ENCODE data around the gene PRDM15. TPM values are rescaled to one million over a fixed set of nuclear protein-coding genes. Genes with fewer than 3 reads are reported as not detected.

PRDM15 gene
- total RNA-seq, 2 donors from 2014 or later, result 12.1 to 14.6 TPM

- ATAC-seq (replicated peaks in 1 of 2) (no peak), DNase-seq (no peak)
- Mint-ChIP-seq H3K4me3 (peak overlapping the region; percentile 58 to 71), H3K4me1 (ENCODE audit: low read depth) (peaks cover 55% of the 10 kb centered on the region), H3K36me3 (ENCODE audit: insufficient read depth in 2 of 2) (peaks cover 3 to 7% of the 10 kb centered on the region in 2 donors), H3K27me3 (ENCODE audit: low read depth) (no peaks in the 10 kb centered on the region), H3K9me3 (no peaks in the 10 kb centered on the region), H3K27ac (peak overlapping the region; percentile 2)
Observed at GRCh38 chr21:41901782-41902181, 22.6 kb upstream of the PRDM15 start.

DNA sequence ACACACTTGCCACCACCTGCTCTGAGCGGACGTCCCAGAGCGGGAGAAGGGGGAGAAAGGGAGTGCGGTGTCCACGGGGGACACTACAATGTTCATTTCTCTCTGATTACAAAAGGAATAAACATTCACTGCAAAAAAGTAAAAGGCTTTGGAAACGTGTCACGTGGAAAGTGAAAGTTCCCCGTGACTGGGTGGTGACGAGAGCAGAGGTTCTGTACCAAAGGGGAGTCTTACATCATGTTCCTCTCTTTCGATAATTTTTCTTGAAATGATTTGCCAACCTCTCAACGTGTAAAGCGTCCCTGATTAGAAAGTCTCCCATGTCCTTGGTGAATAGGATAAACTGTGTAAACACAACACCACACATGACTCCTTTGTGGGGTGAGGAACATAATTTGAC, 22.0 kb upstream of the PRDM15 start:
- DNase-seq, result peak; percentile 67 to 72
- H3K27me3 Mint-ChIP-seq (ENCODE audit: low read depth), result no peaks in the 10 kb centered on the region
- peaks cover 62% of the 10 kb centered on the region for H3K4me1 Mint-ChIP-seq (ENCODE audit: low read depth)
- no peaks in the 10 kb centered on the region for H3K9me3 Mint-ChIP-seq
- peaks cover 3 to 7% of the 10 kb centered on the region in 2 donors for H3K36me3 Mint-ChIP-seq (ENCODE audit: insufficient read depth in 2 of 2)
- H3K27ac Mint-ChIP-seq, result peak overlapping the region; percentile 2
- peak overlapping the region; percentile 58 to 71 for H3K4me3 Mint-ChIP-seq
- ATAC-seq (replicated peaks in 1 of 2), result peak; percentile 67 to 71

DNA sequence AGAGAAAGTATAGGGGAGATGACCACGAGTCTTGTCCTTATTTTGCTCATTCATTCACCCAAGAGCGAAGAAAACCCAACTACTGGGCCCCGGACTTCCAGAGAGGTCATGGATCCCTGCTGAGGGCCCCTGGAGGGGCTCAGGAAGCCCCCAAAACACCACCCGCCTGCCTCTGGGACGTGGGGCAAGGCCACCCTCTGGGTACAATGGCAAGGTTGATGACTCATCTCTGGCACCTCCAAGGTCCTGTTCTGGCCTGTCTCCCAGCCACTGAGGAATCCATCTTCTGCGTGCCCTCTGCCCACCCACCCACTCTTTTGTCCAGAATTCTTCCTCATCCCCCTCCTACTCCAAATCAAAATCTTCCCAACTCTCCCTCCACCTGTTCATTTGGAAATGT, 21.3 kb upstream of the PRDM15 start:
- H3K27ac Mint-ChIP-seq, result no peak overlapping the region
- H3K27me3 Mint-ChIP-seq (ENCODE audit: low read depth), result no peaks in the 10 kb centered on the region
- ATAC-seq (replicated peaks in 1 of 2), result no peak
- no peak for DNase-seq
- peak overlapping the region; percentile 51 to 71 for H3K4me3 Mint-ChIP-seq
- H3K4me1 Mint-ChIP-seq (ENCODE audit: low read depth), result peaks cover 68% of the 10 kb centered on the region
- H3K9me3 Mint-ChIP-seq, result no peaks in the 10 kb centered on the region
- peaks cover 3 to 6% of the 10 kb centered on the region in 2 donors for H3K36me3 Mint-ChIP-seq (ENCODE audit: insufficient read depth in 2 of 2)

DNA sequence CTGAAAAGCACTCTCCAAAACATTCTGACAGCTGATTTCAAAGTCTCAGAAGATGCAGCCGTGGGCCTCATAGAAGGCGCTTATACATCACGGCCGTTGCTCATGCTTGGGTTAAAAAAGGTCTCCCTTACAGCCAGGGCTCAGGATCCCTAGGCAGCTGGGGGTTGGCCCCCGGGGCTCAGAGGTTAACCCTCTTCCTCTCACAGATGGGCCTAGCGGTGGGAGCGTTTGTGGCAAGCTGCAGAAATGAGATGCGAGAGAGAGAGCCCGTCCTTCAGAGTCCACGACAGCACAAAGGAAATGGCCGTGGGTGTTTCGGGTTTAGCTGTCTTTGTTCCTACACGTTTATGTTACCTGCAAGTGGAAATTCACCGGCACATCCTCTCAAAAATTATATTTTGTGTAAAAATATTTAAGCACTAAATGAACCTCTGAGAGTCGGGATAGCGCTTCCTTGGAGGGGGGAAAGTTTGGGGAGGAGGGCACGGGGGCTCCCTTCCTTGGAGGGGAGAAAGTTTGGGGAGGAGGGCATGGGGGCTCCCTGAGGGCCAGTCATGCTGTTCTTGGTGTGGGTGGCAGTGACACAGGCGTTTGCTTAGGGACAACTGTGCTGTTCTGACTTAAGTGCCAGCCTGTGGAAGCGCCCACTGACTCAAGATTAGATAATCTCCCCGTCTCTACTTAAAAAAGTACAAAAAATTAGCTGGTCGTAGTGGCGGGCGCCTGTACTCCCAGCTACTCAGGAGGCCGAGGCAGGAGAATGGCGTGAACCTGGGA, 20.5 kb upstream of the PRDM15 start:
- Mint-ChIP-seq H3K27ac (peak overlapping the region; percentile 79), H3K4me3 (peak overlapping the region; percentile 57 to 71), H3K36me3 (ENCODE audit: insufficient read depth in 2 of 2) (peaks cover 3 to 7% of the 10 kb centered on the region in 2 donors), H3K9me3 (no peaks in the 10 kb centered on the region), H3K27me3 (ENCODE audit: low read depth) (no peaks in the 10 kb centered on the region), H3K4me1 (ENCODE audit: low read depth) (peaks cover 68% of the 10 kb centered on the region)
- DNase-seq (peak; percentile 82 to 86), ATAC-seq (replicated peaks in 1 of 2) (peak; percentile 87 to 88)

DNA sequence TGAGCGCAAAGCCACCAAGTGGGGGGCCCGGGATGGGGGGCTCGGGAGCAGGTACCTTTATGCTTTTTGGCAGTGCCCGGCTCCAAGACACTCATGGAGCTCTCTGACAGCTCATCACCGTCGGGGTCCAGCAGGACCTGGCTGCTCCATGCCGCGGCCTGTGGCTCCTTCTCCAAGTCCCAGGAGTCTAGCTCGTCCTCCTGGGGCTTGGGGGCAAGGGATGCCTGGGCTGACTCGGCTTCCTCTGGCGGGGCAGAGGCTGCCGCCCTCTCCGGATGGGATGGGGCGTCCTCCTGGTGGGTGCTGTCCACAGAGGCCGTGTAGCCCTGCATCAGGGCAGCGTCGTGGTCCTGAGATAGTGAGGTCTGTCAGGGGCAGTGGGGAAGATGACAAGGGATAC, 19.9 kb upstream of the PRDM15 start:
- no peak overlapping the region for H3K27ac Mint-ChIP-seq
- DNase-seq (no peak), ATAC-seq (replicated peaks in 1 of 2) (peak in 1 of 2 donors; percentile 6)
- H3K4me1 Mint-ChIP-seq (ENCODE audit: low read depth), result peaks cover 68% of the 10 kb centered on the region
- H3K9me3 Mint-ChIP-seq, result no peaks in the 10 kb centered on the region
- no peaks in the 10 kb centered on the region for H3K27me3 Mint-ChIP-seq (ENCODE audit: low read depth)
- H3K4me3 Mint-ChIP-seq, result peak overlapping the region; percentile 57 to 71
- H3K36me3 Mint-ChIP-seq (ENCODE audit: insufficient read depth in 2 of 2), result peaks cover 3 to 9% of the 10 kb centered on the region in 2 donors

DNA sequence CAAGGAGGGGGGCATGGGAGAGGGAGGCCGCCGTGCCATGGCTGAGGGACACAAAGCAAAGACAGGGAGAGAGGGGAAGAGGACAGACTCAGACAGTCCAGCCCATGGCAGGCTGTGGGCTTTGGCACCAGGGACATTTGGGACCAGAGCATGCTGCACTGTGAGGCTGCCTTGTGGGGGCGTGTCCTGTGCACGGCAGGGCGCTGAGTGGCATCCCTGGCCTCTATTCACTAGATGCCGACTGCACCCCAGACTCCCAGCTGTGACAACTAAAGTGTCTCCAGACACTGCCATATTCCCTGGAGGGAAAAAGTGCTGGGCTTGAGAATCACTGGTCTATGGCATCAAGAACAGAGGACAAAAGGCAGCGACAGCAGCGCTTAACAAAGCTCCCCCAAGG, 18.6 kb upstream of the PRDM15 start:
- no peak for DNase-seq

DNA sequence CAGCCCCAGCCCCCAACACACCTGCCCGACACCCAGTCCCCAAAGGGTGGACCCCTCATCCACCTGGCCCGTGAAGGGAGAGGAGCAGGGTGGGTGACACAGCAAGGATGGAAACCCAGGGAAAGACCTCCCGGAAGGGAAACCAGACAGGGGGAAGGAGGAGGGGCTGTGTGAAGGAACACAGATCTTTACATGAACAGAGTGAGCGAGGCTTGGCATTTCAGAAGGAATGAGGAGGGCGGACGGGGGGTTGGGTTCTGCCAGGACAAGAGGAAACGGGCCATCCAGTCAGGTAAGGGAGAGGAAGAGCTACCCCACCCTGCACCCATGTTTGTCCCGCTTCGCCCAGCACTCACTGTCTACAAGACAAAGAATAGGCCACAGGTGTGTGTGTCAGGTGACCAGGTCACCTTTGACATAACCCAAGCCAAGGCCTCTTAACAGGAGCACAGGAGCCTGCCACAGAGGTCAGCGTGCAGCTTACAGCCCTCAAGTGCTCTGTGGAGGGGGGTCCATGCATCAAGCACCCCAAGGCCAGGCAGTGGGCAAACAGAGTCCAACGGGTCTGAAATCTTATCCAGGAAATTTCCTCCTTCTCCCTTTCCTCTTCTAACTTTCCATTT, 18.0 kb upstream of the PRDM15 start:
- ATAC-seq (replicated peaks in 1 of 2), result no peak
- Mint-ChIP-seq H3K27ac (no peak overlapping the region), H3K4me1 (ENCODE audit: low read depth) (peaks cover 58% of the 10 kb centered on the region), H3K4me3 (no peak overlapping the region), H3K27me3 (ENCODE audit: low read depth) (no peaks in the 10 kb centered on the region), H3K36me3 (ENCODE audit: insufficient read depth in 2 of 2) (peaks cover 3 to 9% of the 10 kb centered on the region in 2 donors), H3K9me3 (no peaks in the 10 kb centered on the region)
- DNase-seq, result no peak

More for the DNA sequence above, 18.6 kb upstream of the PRDM15 start:
- H3K27me3 Mint-ChIP-seq (ENCODE audit: low read depth), result no peaks in the 10 kb centered on the region
- peak overlapping the region in 1 of 2 donors; percentile 5 for H3K4me3 Mint-ChIP-seq
- peaks cover 3 to 9% of the 10 kb centered on the region in 2 donors for H3K36me3 Mint-ChIP-seq (ENCODE audit: insufficient read depth in 2 of 2)
- ATAC-seq (replicated peaks in 1 of 2), result no peak
- H3K9me3 Mint-ChIP-seq, result no peaks in the 10 kb centered on the region
- H3K27ac Mint-ChIP-seq, result no peak overlapping the region
- H3K4me1 Mint-ChIP-seq (ENCODE audit: low read depth), result peaks cover 62% of the 10 kb centered on the region

DNA sequence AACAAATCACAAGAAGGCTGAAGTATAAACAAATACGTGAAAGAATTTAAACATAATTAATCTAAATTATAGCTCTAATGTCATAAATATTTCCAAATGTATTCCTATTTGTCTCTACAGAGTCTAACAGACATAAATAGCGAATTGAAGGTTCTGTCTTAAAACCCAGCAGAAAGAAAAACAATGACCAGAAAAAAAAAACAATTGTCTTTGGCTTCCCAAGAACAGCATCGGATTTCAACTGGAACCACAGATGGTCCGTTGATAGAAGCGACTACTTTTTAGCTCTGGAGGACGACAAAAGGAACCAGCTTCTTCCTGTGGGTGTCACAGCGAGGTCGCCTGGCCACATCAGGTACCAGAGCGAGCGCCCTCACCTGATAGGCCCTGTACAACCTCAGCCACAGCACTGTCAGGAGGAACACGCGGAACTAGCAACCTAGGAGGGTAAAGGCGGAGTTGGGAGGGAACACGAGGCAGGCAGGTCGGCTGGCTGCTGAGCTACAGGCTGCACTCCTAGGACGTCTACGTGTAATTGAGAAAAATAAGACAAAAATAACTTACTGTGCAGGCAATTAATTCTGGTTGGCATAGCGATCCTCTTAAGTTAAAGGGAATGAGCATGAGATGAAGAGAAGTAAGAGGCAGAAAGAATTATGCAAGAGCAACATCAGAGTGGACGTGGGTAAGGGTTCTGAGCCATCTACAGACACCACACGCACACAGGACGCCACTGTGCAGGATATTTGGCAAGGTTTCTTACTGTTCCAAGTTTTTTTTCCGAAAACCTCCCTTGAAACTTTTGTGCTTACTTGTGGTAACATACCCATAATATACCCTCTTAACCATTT, 16.7 kb upstream of the PRDM15 start:
- H3K36me3 Mint-ChIP-seq (ENCODE audit: insufficient read depth in 2 of 2), result peaks cover 0 to 4% of the 10 kb centered on the region in 2 donors
- peaks cover 45% of the 10 kb centered on the region for H3K4me1 Mint-ChIP-seq (ENCODE audit: low read depth)
- H3K27me3 Mint-ChIP-seq (ENCODE audit: low read depth), result no peaks in the 10 kb centered on the region
- H3K27ac Mint-ChIP-seq, result no peak overlapping the region
- peak; percentile 41 to 45 for DNase-seq
- peak; percentile 21 to 32 for ATAC-seq (replicated peaks in 1 of 2)
- H3K4me3 Mint-ChIP-seq, result peak overlapping the region; percentile 33 to 44
- no peaks in the 10 kb centered on the region for H3K9me3 Mint-ChIP-seq

- peaks cover 37% of the 10 kb centered on the region for H3K4me1 Mint-ChIP-seq (ENCODE audit: low read depth)
Observed at GRCh38 chr21:41894922-41895557, 15.9 kb upstream of the PRDM15 start.

GRCh38 chr21:41894511-41894910, 15.4 kb upstream of the PRDM15 start:
- ATAC-seq (replicated peaks in 1 of 2) (no peak), DNase-seq (no peak)
- peaks cover 31% of the 10 kb centered on the region for H3K4me1 Mint-ChIP-seq (ENCODE audit: low read depth)
- H3K4me3 Mint-ChIP-seq, result no peak overlapping the region
- no peak overlapping the region for H3K27ac Mint-ChIP-seq
- H3K36me3 Mint-ChIP-seq (ENCODE audit: insufficient read depth in 2 of 2), result peaks cover 0 to 4% of the 10 kb centered on the region in 2 donors
- no peaks in the 10 kb centered on the region for H3K9me3 Mint-ChIP-seq
- no peaks in the 10 kb centered on the region for H3K27me3 Mint-ChIP-seq (ENCODE audit: low read depth)

More at GRCh38 chr21:41894922-41895557, 15.9 kb upstream of the PRDM15 start:
- Mint-ChIP-seq H3K9me3 (no peaks in the 10 kb centered on the region), H3K27me3 (ENCODE audit: low read depth) (no peaks in the 10 kb centered on the region), H3K36me3 (ENCODE audit: insufficient read depth in 2 of 2) (peaks cover 0 to 4% of the 10 kb centered on the region in 2 donors), H3K4me3 (no peak overlapping the region), H3K27ac (no peak overlapping the region)
- DNase-seq, result no peak
- ATAC-seq (replicated peaks in 1 of 2), result no peak

- ATAC-seq (replicated peaks in 1 of 2) (no peak), DNase-seq (no peak)
- no peak overlapping the region for H3K4me3 Mint-ChIP-seq
- H3K27me3 Mint-ChIP-seq (ENCODE audit: low read depth), result no peaks in the 10 kb centered on the region
- peaks cover 16% of the 10 kb centered on the region for H3K4me1 Mint-ChIP-seq (ENCODE audit: low read depth)
- no peak overlapping the region for H3K27ac Mint-ChIP-seq
- H3K9me3 Mint-ChIP-seq, result no peaks in the 10 kb centered on the region
- peaks cover 0 to 4% of the 10 kb centered on the region in 2 donors for H3K36me3 Mint-ChIP-seq (ENCODE audit: insufficient read depth in 2 of 2)
Observed at GRCh38 chr21:41892726-41893125, 13.6 kb upstream of the PRDM15 start.

DNA sequence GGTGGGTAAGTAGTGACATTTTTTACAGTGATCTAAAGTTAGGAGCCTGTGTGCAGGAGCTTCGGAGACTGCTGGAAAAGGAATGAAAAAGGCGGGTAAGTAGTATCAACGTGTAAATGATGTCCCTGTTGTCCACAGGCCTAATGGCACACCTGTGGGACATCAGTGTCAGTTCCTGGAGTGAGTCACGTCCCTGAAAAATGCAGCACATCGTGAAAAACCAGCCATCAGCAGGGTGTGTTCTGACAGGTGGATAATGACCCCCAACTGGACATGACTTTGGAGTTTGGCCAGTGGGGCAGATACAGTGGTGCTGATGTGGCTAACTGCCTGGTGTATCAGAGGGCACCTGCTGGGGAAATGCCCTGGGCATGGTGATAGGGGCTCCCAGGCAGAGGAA, 12.0 kb upstream of the PRDM15 start:
- no peaks in the 10 kb centered on the region for H3K27me3 Mint-ChIP-seq (ENCODE audit: low read depth)
- H3K27ac Mint-ChIP-seq, result no peak overlapping the region
- DNase-seq, result no peak
- H3K9me3 Mint-ChIP-seq, result no peaks in the 10 kb centered on the region
- peaks cover 0 to 4% of the 10 kb centered on the region in 2 donors for H3K36me3 Mint-ChIP-seq (ENCODE audit: insufficient read depth in 2 of 2)
- H3K4me1 Mint-ChIP-seq (ENCODE audit: low read depth), result peaks cover 6% of the 10 kb centered on the region
- no peak for ATAC-seq (replicated peaks in 1 of 2)
- no peak overlapping the region for H3K4me3 Mint-ChIP-seq
